HG02973 (cell line): ENCODE data around the gene KDM8.
"Not testable (repeated sequence)": the region's sequence is repeated elsewhere in the genome, so short reads cannot be mapped to it uniquely, and the experiment has no call there.

Source experiments
- ATAC-seq: cut with Tn5 transposase; IDR thresholded peaks from one replicate; pipeline ENCODE4 v1.9.1; 2021; ENCODE audit warnings: moderate library complexity; ENCODE audit not compliant: unreplicated experiment

The KDM8 gene

GRCh38 chr16:27240948-27241531 is 37.7 kb downstream of the KDM8 start:
- ATAC-seq, result no peak

DNA sequence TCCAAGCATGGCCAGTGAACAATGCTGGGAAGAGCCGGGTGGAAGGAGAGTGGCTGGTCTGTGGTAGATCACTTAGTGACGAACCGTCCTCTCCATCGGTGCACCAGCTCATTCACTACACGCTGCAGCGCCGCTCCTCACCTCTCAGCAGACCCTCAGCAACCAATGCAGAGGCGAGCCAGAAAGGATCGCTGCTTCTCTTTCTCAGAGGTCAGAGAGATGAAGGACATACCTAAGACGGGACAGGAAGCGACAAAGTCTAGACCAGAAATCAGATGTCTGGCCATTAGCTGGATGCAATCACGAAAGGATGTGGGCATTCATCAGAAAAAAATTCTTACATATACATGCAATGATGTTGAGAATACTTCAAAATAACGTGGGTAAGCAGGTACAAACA is 38.3 kb downstream of the KDM8 start:
- no peak for ATAC-seq

GRCh38 chr16:27242398-27242797 is 39.1 kb downstream of the KDM8 start:
- no peak for ATAC-seq

DNA sequence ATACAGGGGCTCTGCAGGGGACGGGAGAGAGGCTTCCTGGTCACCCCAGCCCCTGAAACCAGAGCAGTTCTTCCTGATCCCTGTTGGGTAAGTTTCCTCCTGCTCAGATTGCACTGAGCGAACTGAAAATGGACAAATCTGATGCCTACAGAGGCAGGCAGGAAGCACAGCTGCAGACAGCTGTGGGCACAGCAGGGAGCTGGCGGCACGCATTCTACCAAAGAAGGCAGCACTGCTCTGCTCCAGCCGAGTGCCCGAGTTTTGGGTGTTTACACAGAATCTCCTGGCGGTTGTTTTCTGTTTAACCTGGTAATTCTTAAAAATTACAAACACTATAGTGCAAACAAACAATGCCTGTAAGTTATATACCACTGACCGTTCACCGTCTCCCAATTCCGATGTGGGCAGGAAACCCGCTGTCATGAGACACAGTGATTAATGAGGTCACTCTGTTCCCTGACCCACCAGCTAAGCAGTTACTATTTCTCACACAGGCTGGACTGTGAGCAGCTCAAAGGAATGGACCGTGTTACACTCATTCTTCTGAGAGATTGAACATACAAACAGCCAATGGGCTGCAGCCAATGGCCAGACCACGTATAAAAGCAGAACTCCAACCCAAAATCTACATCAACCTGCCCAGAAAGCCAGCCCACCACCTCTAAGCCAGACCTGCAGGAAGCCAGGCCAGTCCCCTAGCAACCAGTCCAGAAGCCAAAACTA is 39.7 kb downstream of the KDM8 start:
- ATAC-seq, result no peak

- no peak for ATAC-seq
Observed at GRCh38 chr16:27243725-27244362, 40.5 kb downstream of the KDM8 start.

GRCh38 chr16:27244363-27244755 is 41.0 kb downstream of the KDM8 start:
- no peak for ATAC-seq

GRCh38 chr16:27245276-27246172 is 42.2 kb downstream of the KDM8 start:
- no peak for ATAC-seq

DNA sequence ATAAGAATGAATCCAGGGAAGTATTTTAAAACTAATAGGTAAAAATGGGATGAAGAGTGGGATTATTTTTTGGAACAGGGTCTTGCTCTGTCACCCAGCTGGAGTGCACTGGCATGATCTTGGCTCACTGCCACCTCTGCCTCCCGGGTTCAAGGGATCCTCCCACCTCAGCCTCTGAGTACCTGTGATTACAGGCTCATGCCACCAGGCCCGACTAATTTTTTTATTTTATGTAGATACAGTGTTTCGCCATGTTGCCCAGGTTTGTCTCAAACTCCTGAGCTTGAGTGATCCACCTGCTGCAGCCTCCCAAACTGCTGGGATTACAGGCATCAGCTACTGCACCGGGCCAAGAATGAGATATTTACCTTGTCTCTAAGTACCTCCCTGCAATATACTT is 43.1 kb downstream of the KDM8 start:
- no peak for ATAC-seq

GRCh38 chr16:27247076-27247475 is 43.8 kb downstream of the KDM8 start:
- not testable (repeated sequence) for ATAC-seq

GRCh38 chr16:27248036-27248435 is 44.7 kb downstream of the KDM8 start:
- no peak for ATAC-seq

- ATAC-seq, result not testable (repeated sequence)
Observed at GRCh38 chr16:27248886-27249285, 45.6 kb downstream of the KDM8 start.

DNA sequence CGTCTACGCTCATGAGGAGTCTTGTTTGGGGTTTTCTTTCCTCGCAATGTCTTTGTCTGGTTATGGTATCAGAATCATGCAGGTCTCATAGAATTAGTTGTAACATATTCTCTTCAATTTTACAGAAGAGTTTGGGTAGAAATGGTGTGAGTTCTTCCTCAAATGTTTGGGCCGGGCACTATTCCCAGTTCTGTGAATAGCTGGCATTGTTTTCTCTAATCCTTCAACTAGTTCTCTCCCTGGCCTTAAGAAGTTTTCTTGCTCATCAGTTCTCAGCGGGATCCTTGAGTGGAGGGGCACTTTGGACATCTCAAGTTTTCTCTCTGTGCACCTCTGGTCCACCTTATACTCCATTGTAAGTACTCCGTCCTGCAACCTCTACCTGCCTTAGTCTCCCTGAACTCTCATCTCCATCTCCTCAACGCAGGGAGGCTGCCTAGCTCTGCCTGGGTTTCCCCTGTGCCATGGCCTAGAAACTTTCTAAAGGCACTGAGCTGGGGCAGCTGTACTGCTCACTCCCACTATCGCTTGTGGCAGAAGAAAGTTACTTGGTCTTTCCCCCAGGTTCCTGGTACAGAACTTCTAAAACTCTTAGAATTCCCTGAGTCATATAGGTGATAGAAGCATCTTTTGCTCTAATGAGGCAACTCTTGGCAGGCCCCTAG is 48.3 kb downstream of the KDM8 start:
- no peak for ATAC-seq

DNA sequence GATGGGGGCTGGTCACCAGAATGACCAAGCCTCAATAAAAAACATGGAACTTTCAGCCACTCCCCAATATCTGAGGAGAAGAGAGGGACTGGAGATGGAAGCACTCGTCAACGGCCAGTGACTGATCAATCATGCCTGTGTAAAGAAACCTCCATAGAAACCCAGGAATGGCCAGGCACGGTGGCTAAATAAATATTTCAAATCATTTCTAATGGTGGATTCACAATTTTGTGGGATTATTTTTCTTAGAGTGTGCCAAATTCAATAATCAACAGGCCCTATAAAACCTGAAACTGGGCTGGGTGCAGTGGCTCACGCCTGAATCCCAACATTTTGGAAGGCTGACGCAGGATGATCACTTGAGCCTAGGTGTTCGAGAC is 48.9 kb downstream of the KDM8 start:
- no peak for ATAC-seq

DNA sequence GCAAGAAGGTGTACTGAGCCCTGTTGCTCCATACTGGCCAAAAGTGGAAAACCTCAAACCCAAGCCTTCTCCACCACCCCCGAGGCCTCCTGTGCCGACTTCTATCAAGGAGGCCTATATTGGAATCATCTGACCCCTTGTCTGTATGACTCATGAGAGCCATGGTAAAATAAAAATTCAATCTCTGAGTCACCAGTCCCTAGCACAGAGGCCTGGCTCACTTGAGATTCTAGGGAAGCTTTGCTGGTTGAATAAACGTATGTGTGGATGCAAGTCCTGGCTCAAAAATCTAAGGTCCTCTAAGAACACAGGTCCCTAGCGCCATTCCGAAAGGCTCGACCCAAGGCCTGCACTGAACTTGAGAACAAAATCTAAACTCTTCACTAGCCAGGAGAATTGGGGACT is 50.2 kb downstream of the KDM8 start:
- no peak for ATAC-seq

DNA sequence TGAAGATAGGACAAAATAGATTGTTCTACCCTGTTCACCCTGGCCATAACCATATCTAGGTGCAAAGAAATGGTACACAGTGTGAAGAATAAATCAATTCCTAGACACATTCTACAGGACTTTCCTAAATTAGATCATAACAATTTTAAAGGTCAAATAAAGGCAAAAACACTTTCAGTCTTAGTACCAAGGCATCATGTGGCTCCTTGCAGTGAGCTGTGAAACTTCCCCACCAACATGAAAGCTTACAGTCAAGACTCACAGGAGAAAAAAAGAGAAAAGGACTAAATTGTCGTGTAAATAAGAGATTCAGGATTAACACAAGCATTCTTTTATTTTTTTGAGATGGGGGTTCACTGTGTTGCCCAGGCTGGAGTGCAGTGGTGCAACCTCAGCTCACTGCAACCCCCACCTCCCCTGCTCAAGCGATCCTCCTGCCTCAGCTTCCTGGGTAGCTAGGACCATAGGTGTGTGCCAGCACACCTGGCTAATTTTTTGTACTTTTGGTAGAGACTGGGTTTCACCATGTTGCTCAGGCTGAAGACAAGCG is 51.0 kb downstream of the KDM8 start:
- ATAC-seq, result peak; percentile 73

DNA sequence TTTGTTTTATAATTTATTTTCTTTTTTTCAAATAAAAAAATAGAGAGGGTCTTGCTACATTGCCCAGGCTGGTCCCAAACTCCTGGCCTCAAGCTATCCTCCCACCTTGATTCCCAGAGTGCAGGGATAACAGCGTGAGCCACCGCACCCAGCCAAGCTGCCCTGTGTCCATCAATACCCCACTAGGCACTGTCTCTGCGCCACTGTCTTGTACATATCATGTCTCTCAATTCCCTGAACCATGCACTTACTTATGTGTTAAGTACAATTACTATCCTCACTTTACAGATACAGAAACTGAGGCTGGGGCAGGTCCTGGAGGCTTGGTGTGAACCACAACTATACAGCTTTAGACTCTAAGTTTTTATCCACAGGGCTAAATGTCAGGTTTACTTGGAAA is 53.5 kb downstream of the KDM8 start:
- ATAC-seq, result no peak

DNA sequence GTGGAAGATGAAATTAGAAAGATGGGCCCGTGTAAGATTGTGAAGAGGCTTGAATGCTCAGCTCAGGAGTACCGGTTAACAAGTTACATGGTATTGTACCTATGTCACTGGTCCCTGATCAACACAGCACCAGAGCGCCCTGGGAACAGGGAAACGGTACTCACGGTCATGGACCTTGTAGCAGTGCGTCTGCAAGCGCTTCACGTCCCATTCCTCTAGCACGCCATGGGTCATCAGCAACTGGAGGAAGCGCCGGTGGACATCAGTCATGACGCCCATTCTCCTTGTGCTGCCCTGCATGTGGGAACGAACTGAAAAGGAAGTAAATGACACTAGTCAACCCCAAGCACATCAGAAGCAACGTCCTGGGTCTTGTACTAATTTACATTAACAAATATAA is 53.9 kb downstream of the KDM8 start:
- ATAC-seq, result no peak

GRCh38 chr16:27258241-27258734 is 55.0 kb downstream of the KDM8 start:
- ATAC-seq, result no peak

GRCh38 chr16:27259710-27260109 is 56.4 kb downstream of the KDM8 start:
- ATAC-seq, result no peak

- ATAC-seq, result not testable (repeated sequence)
Observed at GRCh38 chr16:27262904-27263423, 59.6 kb downstream of the KDM8 start.
